Liver (tissue), 9 donors: Measurements from ENCODE around the gene EPHB2. TPM values are rescaled to one million over a fixed set of nuclear protein-coding genes. Genes with fewer than 3 reads are reported as not detected.

Experiments used
- DNase-seq: peaks from one replicate; pipeline ENCODE4 v3.0.0-alpha.2; 2017; ENCODE audit warnings: low spot score
- H3K27ac ChIP-seq, 2 donors: one replicate each; pipeline ENCODE4 v1.7.0; 2013; ENCODE audit warnings: inconsistent platforms in 2 of 2, low read length in 2 of 2, control low read depth in 1 of 2, low read depth in 1 of 2, mild to moderate bottlenecking in 1 of 2
- H3K27me3 ChIP-seq, 4 donors: one replicate each; pipeline versions ENCODE4 v1.6.1 to v1.7.0; 2013; ENCODE audit warnings: low read length in 3 of 4, inconsistent platforms in 1 of 4, mild to moderate bottlenecking in 1 of 4, moderate library complexity in 1 of 4; ENCODE audit not compliant: control insufficient read depth in 4 of 4, insufficient read depth in 4 of 4
- H3K36me3 ChIP-seq, 4 donors: one replicate each; pipeline versions ENCODE4 v1.6.1 to v1.7.0; 2013; ENCODE audit warnings: low read length in 3 of 4, mild to moderate bottlenecking in 3 of 4, low read depth in 1 of 4, moderate library complexity in 1 of 4; ENCODE audit not compliant: control insufficient read depth in 4 of 4, insufficient read depth in 3 of 4
- H3K4me1 ChIP-seq, 4 donors: one replicate each; pipeline versions ENCODE4 v1.6.1 to v1.7.0; 2013; ENCODE audit warnings: low read length in 3 of 4, mild to moderate bottlenecking in 3 of 4, moderate library complexity in 1 of 4; ENCODE audit not compliant: control insufficient read depth in 4 of 4, insufficient read depth in 4 of 4
- H3K4me3 ChIP-seq, 3 donors: one replicate each; pipeline versions ENCODE4 v1.6.1 to v1.7.0; 2013; ENCODE audit warnings: low read length in 3 of 3, control low read depth in 1 of 3, low read depth in 1 of 3, mild to moderate bottlenecking in 1 of 3
- H3K9ac ChIP-seq, 2 donors: one replicate each; pipeline ENCODE4 v1.7.0; 2013; ENCODE audit warnings: low read length in 2 of 2, mild to moderate bottlenecking in 2 of 2, moderate library complexity in 2 of 2, control low read depth in 1 of 2, low read depth in 1 of 2
- H3K9me3 ChIP-seq, 4 donors: one replicate each; pipeline versions ENCODE4 v1.6.1 to v1.7.0; 2013; ENCODE audit warnings: low read length in 3 of 4; ENCODE audit not compliant: control insufficient read depth in 4 of 4
- EGR1 ChIP-seq, 2 donors: IDR thresholded peaks; 2 replicates each; pipeline ENCODE4 v1.6.1; 2016 to 2018; ENCODE audit warnings: antibody characterized with exemption in 2 of 2, low read depth in 2 of 2
- FOXA1 ChIP-seq: IDR thresholded peaks from 2 replicates; pipeline ENCODE4 v1.6.1; 2016; ENCODE audit warnings: antibody characterized with exemption
- FOXA2 ChIP-seq: IDR thresholded peaks from 2 replicates; pipeline ENCODE4 v1.6.1; 2016; ENCODE audit warnings: antibody characterized with exemption
- GABPA ChIP-seq, 2 donors: IDR thresholded peaks in 1 of 2; conservative IDR thresholded peaks in 1 of 2; 2 replicates each; pipeline ENCODE4 v1.6.1; 2016; ENCODE audit warnings: antibody characterized with exemption in 2 of 2, mild to moderate bottlenecking in 1 of 2, moderate library complexity in 1 of 2
- HNF4A ChIP-seq, 2 donors: conservative IDR thresholded peaks; 2 replicates each; pipeline ENCODE4 v1.6.1; 2016; ENCODE audit warnings: antibody characterized with exemption in 2 of 2, mild to moderate bottlenecking in 2 of 2
- HNF4G ChIP-seq: IDR thresholded peaks from 2 replicates; pipeline ENCODE4 v1.6.1; 2016; ENCODE audit warnings: antibody characterized with exemption
- JUND ChIP-seq, 2 donors: IDR thresholded peaks; 2 replicates each; pipeline ENCODE4 v1.6.1; 2016; ENCODE audit warnings: antibody characterized with exemption in 2 of 2
- NR2F2 ChIP-seq: IDR thresholded peaks from 2 replicates; pipeline ENCODE4 v1.6.1; 2016; ENCODE audit warnings: antibody characterized with exemption
- RAD21 ChIP-seq, 2 donors: IDR thresholded peaks; 2 replicates each; pipeline ENCODE4 v1.6.1; 2016; ENCODE audit warnings: antibody characterized with exemption in 2 of 2, mild to moderate bottlenecking in 2 of 2
- REST ChIP-seq: IDR thresholded peaks from 2 replicates; pipeline ENCODE4 v1.6.1; 2016; ENCODE audit warnings: antibody characterized with exemption, mild to moderate bottlenecking
- RXRA ChIP-seq, 2 donors: IDR thresholded peaks; 2 replicates each; pipeline ENCODE4 v1.6.1; 2017 to 2018; ENCODE audit warnings: antibody characterized with exemption in 2 of 2, mild to moderate bottlenecking in 1 of 2
- SP1 ChIP-seq: IDR thresholded peaks from 2 replicates; pipeline ENCODE4 v1.6.1; 2018; ENCODE audit warnings: antibody characterized with exemption, mild to moderate bottlenecking
- TAF1 ChIP-seq: conservative IDR thresholded peaks from 2 replicates; pipeline ENCODE4 v1.6.1; 2016; ENCODE audit warnings: antibody characterized with exemption, mild to moderate bottlenecking
- YY1 ChIP-seq: IDR thresholded peaks from 2 replicates; pipeline ENCODE4 v1.6.1; 2016; ENCODE audit warnings: antibody characterized with exemption, mild to moderate bottlenecking
- ZBTB33 ChIP-seq: IDR thresholded peaks from 2 replicates; pipeline ENCODE4 v1.6.1; 2016; ENCODE audit warnings: antibody characterized with exemption
- WGBS: extraction: QIAGEN DNeasy Blood & Tissue Kit; methylation state at CpG from one replicate; pipeline ENCODE4 v1.1.7; 2013; 5-methylcytosine and 5-hydroxymethylcytosine counted together
- polyA plus RNA-seq, 2 donors: library from polyadenylated mRNA; stranded (reverse) in 1 of 2; unstranded in 1 of 2; fragments of 200-250 nt in 1 of 2; fragments of >200 nt in 1 of 2; fragmentation: Nextera tagmentation in 1 of 2; extraction: Ambion mirVana in 1 of 2; gene quantifications; one replicate each; pipeline versions ENCODE4 v1.2.1 to v1.2.3, GENCODE V29; 2013 to 2015
- total RNA-seq, 2 donors: library from RNA; depleted of rRNA; stranded (reverse); fragments of >200 nt; gene quantifications; one replicate each; pipeline ENCODE4 v1.2.3, GENCODE V29; 2014
- TF ChIP-seq, protein P1 (sequence below): fragments of 150-350 bp; IDR thresholded peaks from 2 replicates; pipeline ENCODE4 v1.5.1; 2017; ENCODE audit warnings: improper control_type of control experiment, low read depth, low read length; ENCODE audit not compliant: missing input control
- TF ChIP-seq, protein P2 (sequence below): IDR thresholded peaks from 2 replicates; pipeline ENCODE4 v1.6.1; 2016; ENCODE audit warnings: antibody characterized with exemption
- donor health status: healthy.
- donor health status: healthy.
- donor health status: healthy.
- donor health status: healthy.
- donor health status: healthy.

EPHB2 gene
- total and polyA plus RNA-seq, 4 donors = 0.07 to 1.0 (median 0.38) TPM

DNA sequence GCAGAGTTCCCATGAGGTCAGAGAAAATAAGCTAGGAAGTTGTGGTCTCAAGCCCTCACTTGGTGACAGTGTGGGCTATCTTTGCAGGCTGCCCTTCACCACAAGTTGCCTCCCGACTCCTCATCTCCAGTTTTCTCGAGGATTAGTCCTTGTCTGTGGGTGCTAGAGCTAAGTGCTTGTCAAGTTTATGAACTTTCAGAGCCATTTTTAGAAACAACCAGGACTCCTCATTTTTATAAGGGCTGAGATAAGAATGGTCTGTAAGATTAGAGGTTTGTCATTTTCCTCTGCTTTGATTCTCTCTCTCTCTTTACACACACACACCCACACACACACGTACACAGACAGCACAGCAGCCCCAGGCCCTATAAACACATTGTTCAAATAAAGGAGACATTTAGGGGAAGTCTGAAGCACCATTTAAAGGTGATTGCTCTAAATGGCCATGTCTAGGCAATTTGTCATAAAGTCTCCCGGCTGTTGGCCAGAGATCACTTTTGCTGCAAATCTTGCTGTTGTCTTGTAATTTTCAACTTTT is 134.8 kb downstream of the EPHB2 start:
- WGBS = 54% methylated on average over 4 of the region's 4 CpGs
- no peak overlapping the region for H3K27ac ChIP-seq
- no peaks in the 10 kb centered on the region for H3K27me3 ChIP-seq
- TF ChIP-seq EGR1 (IDR thresholded peaks at IDR 0.05; ENCODE audit: low read depth in 2 of 2) = no peak
- TF ChIP-seq RAD21 (IDR thresholded peaks at IDR 0.05) = no peak
- no peak for TF ChIP-seq ZBTB33
- TF ChIP-seq, protein P1, sequence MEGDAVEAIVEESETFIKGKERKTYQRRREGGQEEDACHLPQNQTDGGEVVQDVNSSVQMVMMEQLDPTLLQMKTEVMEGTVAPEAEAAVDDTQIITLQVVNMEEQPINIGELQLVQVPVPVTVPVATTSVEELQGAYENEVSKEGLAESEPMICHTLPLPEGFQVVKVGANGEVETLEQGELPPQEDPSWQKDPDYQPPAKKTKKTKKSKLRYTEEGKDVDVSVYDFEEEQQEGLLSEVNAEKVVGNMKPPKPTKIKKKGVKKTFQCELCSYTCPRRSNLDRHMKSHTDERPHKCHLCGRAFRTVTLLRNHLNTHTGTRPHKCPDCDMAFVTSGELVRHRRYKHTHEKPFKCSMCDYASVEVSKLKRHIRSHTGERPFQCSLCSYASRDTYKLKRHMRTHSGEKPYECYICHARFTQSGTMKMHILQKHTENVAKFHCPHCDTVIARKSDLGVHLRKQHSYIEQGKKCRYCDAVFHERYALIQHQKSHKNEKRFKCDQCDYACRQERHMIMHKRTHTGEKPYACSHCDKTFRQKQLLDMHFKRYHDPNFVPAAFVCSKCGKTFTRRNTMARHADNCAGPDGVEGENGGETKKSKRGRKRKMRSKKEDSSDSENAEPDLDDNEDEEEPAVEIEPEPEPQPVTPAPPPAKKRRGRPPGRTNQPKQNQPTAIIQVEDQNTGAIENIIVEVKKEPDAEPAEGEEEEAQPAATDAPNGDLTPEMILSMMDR = no peak
- no peak for TF ChIP-seq SP1
- TF ChIP-seq, protein P2, sequence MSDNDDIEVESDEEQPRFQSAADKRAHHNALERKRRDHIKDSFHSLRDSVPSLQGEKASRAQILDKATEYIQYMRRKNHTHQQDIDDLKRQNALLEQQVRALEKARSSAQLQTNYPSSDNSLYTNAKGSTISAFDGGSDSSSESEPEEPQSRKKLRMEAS = no peak
- TF ChIP-seq TAF1 = no peak
- TF ChIP-seq HNF4G = no peak
- no peak for TF ChIP-seq HNF4A (conservative IDR thresholded peaks at IDR 0.05)
- TF ChIP-seq FOXA2 = no peak
- no peak for TF ChIP-seq REST
- TF ChIP-seq YY1 = no peak
- TF ChIP-seq NR2F2 = no peak
- TF ChIP-seq GABPA (IDR thresholded peaks at IDR 0.05 in 1 of 2, conservative IDR thresholded peaks at IDR 0.05 in 1 of 2) = no peak
- no peak for TF ChIP-seq JUND (IDR thresholded peaks at IDR 0.05)
- no peak for TF ChIP-seq RXRA (IDR thresholded peaks at IDR 0.05)
- no peak overlapping the region for H3K9ac ChIP-seq
- DNase-seq = no peak
- H3K4me1 ChIP-seq = no peaks in the 10 kb centered on the region
- peaks cover 2 to 10% (median 7%) of the 10 kb centered on the region in 4 donors for H3K9me3 ChIP-seq
- no peak overlapping the region for H3K4me3 ChIP-seq
- no peaks in the 10 kb centered on the region for H3K36me3 ChIP-seq

- Histone ChIP-seq H3K9me3 (peaks cover 2 to 10% (median 7%) of the 10 kb centered on the region in 4 donors), H3K9ac (no peak overlapping the region), H3K36me3 (no peaks in the 10 kb centered on the region), H3K27ac (no peak overlapping the region), H3K27me3 (no peaks in the 10 kb centered on the region), H3K4me3 (no peak overlapping the region), H3K4me1 (no peaks in the 10 kb centered on the region)
- 75% methylated on average over 12 of the region's 12 CpGs for WGBS
- DNase-seq = no peak
- no peak for TF ChIP-seq EGR1 (IDR thresholded peaks at IDR 0.05; ENCODE audit: low read depth in 2 of 2)
- no peak for TF ChIP-seq RAD21 (IDR thresholded peaks at IDR 0.05)
- TF ChIP-seq FOXA1 = no peak
- no peak for TF ChIP-seq HNF4G
- no peak for TF ChIP-seq ZBTB33
- TF ChIP-seq, protein P2 = no peak
- TF ChIP-seq REST = no peak
- no peak for TF ChIP-seq FOXA2
- no peak for TF ChIP-seq JUND (IDR thresholded peaks at IDR 0.05)
- TF ChIP-seq TAF1 = no peak
- no peak for TF ChIP-seq RXRA (IDR thresholded peaks at IDR 0.05)
Observed at GRCh38 chr1:22846458-22846857, 135.8 kb downstream of the EPHB2 start.
